ENCODE results near the gene SLC15A3.

DNA sequence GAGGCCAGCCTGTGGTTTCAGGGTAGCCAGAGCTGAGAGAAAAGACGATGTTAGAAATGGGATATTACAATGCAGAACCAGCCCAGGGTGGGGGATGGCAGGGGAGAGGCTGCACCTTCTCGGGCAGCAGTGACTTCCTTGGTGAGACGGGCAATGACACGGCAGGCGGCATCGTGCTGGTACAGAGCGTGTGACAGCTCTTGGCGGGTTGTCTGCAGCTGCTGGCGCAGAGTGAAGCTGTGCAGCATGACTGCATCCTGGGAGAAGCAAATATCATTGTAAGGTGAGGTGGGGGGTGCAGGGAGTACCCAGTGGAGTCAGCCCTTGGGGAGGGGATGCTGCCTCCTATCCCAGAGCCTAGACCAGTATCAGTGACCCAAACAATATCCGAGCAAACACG is 49.4 kb downstream of the SLC15A3 start:
- no peak for TF ChIP-seq POLR2AphosphoS5 (IDR thresholded peaks at IDR 0.05; ENCODE audit: low read depth, low read length)
- TF ChIP-seq, protein P1, sequence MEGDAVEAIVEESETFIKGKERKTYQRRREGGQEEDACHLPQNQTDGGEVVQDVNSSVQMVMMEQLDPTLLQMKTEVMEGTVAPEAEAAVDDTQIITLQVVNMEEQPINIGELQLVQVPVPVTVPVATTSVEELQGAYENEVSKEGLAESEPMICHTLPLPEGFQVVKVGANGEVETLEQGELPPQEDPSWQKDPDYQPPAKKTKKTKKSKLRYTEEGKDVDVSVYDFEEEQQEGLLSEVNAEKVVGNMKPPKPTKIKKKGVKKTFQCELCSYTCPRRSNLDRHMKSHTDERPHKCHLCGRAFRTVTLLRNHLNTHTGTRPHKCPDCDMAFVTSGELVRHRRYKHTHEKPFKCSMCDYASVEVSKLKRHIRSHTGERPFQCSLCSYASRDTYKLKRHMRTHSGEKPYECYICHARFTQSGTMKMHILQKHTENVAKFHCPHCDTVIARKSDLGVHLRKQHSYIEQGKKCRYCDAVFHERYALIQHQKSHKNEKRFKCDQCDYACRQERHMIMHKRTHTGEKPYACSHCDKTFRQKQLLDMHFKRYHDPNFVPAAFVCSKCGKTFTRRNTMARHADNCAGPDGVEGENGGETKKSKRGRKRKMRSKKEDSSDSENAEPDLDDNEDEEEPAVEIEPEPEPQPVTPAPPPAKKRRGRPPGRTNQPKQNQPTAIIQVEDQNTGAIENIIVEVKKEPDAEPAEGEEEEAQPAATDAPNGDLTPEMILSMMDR (IDR thresholded peaks at IDR 0.05): no peak
- TF ChIP-seq, protein P2, sequence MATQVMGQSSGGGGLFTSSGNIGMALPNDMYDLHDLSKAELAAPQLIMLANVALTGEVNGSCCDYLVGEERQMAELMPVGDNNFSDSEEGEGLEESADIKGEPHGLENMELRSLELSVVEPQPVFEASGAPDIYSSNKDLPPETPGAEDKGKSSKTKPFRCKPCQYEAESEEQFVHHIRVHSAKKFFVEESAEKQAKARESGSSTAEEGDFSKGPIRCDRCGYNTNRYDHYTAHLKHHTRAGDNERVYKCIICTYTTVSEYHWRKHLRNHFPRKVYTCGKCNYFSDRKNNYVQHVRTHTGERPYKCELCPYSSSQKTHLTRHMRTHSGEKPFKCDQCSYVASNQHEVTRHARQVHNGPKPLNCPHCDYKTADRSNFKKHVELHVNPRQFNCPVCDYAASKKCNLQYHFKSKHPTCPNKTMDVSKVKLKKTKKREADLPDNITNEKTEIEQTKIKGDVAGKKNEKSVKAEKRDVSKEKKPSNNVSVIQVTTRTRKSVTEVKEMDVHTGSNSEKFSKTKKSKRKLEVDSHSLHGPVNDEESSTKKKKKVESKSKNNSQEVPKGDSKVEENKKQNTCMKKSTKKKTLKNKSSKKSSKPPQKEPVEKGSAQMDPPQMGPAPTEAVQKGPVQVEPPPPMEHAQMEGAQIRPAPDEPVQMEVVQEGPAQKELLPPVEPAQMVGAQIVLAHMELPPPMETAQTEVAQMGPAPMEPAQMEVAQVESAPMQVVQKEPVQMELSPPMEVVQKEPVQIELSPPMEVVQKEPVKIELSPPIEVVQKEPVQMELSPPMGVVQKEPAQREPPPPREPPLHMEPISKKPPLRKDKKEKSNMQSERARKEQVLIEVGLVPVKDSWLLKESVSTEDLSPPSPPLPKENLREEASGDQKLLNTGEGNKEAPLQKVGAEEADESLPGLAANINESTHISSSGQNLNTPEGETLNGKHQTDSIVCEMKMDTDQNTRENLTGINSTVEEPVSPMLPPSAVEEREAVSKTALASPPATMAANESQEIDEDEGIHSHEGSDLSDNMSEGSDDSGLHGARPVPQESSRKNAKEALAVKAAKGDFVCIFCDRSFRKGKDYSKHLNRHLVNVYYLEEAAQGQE (IDR thresholded peaks at IDR 0.05; ENCODE audit: insufficient read depth in 1 of 2, low read depth in 2 of 2, low read length in 1 of 2): no peak
- TF ChIP-seq TCF7L2 (IDR thresholded peaks at IDR 0.05; ENCODE audit: low read depth, low read length): no peak
- no peak for TF ChIP-seq SIN3A (IDR thresholded peaks at IDR 0.05; ENCODE audit: borderline replicate concordance, insufficient read depth, low read depth, low read length)

Measured in Panc1 (cell line).